A673 (cell line): ENCODE results near the gene TGFBR1.

Experiments
- CTCF ChIP-seq: fragments of 300-800, 200-600 bp; sonication (generic); conservative IDR thresholded peaks from 2 replicates; pipeline ENCODE4 v1.5.1; 2017; ENCODE audit warnings: low read depth, mild to moderate bottlenecking, antibody characterized with exemption, low read length, moderate library complexity, mixed read lengths
- EZH2 ChIP-seq: fragments of 200-600 bp; sonication (generic); IDR thresholded peaks from 2 replicates; pipeline ENCODE4 v1.6.1; 2017; ENCODE audit warnings: borderline replicate concordance, low read depth, mild to moderate bottlenecking, mixed read lengths, antibody characterized with exemption, low read length; ENCODE audit not compliant: poor library complexity, severe bottlenecking

- TF ChIP-seq CTCF = no peak
- TF ChIP-seq EZH2 = no peak
These were observed 18.7 kb upstream of the TGFBR1 start for GRCh38 chr9:99085949-99086948.
